ENCODE measurements around the gene ADORA2A.

Gene ADORA2A

DNA sequence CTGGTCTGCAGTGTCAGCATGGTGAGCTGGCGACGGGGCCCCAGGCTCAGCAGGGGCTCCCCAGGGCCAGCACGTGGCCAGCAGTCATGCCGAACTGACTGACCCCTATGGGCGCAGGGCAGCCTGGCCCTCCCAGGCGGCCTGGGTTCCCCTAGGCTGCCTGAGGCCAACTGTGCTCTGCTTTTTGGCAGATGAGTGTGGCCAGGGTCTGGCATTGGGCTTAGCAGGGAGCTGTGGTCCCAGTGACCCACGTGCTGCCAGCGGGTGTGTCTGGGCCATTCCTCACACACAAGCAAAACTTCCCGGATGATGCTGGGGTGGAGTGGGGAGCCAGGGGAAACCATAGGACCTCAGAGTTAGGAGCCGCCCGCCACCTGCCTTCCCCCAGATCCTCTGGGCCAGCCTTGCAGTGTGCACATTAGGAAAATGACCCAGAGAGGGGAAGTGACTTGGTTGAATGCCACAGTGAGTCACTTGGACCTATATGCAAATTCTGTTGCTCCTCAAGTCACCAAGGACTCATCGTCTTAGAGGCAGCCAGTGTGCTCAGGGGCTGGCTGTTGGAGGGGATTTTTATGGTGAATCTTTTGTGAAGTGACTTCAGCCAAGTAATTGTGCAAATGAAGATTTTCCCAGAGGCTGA lies 6.5 kb downstream of the ADORA2A start:
- DNase-seq: peak; percentile 50

DNA sequence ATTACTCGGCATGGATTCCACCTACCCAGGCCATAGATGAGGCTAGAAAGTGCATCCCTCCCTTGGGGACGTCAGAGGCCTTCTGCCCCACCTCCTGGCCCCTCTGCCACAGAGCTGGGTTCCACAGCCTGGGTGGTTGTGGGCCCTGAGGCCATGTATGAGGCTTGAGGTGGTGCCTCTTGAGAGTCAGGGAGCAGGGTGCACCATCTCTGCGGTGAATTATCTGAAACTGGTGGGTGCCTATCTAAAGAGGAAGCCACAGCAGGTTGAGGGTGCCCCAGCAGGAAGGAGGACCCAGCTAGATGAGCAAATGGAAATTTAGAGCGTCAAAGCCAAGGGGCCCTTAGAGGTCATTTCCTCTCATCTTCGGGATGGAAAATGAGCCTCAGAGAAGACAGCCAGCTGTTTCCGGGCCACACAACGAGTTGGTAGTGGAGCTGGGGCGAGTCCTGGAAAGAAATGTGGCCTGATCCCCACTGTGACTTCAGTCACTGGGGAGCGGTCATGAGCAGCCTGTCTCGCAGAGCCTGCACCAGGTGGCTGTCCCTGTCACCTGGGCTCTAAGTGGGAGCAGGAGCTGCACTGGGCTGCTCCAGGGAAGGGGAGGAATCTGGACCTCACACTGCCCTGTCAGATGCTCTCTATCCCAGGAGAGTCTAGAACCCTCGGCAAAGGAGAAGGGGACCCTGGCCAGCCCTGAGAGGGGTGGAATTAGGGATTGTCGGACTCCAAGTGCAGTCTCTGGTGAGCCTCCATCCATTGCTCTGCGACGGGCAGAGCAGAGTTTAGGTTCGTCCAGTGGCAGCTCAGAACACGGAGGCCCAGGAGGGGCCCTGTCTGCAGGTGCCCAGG lies 7.3 kb downstream of the ADORA2A start:
- DNase-seq: no peak

DNA sequence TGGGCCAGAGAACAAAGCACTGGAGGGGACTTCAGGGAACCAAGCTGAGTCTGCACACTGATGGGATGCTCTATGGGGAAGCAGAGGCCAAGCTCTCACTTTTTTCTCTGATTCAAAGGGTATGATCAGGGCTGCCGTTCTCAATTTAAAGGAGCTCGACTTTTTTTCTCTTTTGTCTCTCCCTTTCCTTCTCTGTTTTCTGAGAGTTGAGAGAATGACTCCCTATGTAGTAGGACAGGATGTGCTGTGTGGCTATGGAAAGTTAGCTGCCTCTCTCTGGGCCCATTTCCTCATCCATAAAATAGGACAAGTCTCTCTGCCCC lies 7.9 kb downstream of the ADORA2A start:
- no peak for DNase-seq

DNA sequence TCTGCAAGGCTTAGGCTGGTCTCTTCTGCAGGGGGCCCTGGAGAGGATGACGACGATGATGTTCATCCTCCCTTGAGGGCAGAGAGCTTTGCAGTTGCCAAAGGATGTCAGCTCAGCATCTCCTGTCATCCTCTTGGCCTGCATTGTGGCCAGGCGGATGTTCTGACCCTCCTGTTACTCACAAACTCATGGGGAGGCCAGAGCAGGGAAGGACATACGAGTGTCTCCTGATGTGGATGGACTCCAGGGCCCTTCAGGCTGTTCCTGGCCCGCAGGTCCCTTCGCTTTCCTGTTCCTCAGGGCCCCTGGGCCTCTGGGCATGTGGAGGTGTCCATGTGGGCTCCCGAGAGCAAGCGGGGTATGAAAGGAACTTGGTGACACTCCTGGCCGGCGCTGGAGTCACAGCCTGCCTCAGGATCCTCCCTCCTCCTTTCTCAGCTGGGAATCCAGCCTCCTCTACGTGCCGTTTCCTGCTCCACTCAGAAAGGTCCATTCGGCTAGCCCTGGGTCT lies 8.5 kb downstream of the ADORA2A start:
- DNase-seq: peak; percentile 33

DNA sequence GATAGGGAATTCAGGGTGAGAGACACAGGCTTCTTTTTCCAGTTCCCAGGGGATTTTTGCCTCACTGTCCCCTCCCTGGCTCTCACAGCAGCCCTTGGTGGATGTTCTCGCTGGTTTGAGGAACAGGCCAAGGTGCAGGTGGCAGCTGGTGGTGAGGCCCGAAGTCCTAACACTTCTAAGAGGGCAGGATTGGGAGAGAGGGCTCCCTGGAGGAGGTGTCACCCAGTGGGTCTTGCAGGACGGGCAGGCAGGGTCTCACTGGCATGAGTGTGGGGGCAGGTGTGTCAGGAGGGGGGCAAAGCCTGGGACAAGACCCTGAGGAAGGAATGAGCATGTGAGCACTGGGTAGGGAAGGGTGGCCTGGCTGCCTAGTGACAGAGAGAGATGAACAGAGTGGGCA lies 9.2 kb downstream of the ADORA2A start:
- DNase-seq: no peak

DNA sequence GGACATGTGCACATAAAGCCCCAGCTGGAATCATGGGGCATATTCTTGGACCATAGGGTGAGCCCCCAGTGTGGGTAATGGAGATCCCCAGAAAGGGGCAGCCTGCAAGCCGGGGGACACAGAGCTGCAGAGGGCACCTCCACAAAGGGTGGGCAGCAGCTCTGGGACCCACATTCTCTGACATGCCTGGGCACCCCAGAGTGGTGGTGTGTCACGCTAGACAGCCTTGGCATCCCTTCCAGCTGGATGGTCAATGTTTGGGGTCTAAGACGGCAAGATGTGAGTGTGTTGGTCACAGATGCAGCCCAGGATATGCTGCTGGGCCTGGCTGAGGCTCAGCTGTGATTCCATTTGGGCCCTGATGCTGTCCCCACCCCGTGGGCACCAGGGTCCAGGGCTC lies 9.7 kb downstream of the ADORA2A start:
- no peak for DNase-seq

DNA sequence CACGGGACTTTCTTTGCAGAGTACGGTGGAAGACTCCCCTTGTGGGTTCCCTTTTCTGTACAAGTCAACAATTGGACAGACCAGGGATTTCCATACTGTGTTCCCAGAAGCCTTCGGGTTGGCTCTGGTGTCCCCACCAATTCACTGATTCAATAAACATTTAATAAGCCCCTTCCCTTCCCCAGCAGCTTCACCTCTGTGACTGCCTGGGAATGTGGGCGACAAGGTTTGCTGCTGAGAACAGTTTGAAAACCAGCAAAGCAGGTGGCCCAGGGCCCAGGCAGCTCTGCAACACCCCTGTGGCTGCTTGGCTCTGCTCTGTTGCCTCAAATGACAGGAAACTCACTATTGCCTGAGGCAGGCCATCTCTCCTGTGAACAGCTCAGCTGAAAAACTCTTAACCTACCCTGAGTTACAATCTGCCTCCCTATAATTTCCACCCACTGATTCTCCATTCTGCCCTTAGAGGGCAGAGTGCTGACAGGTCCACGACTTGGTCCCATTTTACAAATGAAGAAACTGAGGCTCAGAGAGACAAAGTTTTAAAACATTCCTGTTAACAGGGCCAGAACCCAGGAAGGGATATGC lies 10.4 kb downstream of the ADORA2A start:
- no peak for DNase-seq

DNA sequence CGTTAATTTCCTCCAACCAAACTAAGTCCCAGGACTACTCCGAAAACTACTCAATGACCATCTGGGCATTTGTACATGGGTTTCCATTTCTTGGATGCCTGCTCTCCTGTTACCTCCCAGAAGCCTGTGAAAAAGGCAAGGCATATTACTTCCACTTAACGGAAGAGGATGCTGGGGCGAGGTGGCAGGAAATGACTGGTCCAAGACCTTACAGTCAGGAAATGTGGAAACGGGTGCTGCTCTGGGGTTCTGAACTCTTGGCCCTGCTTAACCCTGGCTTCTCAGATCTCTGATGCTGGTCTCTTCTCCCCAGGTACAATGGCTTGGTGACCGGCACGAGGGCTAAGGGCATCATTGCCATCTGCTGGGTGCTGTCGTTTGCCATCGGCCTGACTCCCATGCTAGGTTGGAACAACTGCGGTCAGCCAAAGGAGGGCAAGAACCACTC lies 12.9 kb downstream of the ADORA2A start:
- DNase-seq: no peak

DNA sequence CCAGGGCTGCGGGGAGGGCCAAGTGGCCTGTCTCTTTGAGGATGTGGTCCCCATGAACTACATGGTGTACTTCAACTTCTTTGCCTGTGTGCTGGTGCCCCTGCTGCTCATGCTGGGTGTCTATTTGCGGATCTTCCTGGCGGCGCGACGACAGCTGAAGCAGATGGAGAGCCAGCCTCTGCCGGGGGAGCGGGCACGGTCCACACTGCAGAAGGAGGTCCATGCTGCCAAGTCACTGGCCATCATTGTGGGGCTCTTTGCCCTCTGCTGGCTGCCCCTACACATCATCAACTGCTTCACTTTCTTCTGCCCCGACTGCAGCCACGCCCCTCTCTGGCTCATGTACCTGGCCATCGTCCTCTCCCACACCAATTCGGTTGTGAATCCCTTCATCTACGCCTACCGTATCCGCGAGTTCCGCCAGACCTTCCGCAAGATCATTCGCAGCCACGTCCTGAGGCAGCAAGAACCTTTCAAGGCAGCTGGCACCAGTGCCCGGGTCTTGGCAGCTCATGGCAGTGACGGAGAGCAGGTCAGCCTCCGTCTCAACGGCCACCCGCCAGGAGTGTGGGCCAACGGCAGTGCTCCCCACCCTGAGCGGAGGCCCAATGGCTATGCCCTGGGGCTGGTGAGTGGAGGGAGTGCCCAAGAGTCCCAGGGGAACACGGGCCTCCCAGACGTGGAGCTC lies 13.5 kb downstream of the ADORA2A start:
- DNase-seq: no peak

DNA sequence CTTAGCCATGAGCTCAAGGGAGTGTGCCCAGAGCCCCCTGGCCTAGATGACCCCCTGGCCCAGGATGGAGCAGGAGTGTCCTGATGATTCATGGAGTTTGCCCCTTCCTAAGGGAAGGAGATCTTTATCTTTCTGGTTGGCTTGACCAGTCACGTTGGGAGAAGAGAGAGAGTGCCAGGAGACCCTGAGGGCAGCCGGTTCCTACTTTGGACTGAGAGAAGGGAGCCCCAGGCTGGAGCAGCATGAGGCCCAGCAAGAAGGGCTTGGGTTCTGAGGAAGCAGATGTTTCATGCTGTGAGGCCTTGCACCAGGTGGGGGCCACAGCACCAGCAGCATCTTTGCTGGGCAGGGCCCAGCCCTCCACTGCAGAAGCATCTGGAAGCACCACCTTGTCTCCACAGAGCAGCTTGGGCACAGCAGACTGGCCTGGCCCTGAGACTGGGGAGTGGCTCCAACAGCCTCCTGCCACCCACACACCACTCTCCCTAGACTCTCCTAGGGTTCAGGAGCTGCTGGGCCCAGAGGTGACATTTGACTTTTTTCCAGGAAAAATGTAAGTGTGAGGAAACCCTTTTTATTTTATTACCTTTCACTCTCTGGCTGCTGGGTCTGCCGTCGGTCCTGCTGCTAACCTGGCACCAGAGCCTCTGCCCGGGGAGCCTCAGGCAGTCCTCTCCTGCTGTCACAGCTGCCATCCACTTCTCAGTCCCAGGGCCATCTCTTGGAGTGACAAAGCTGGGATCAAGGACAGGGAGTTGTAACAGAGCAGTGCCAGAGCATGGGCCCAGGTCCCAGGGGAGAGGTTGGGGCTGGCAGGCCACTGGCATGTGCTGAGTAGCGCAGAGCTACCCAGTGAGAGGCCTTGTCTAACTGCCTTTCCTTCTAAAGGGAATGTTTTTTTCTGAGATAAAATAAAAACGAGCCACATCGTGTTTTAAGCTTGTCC lies 14.3 kb downstream of the ADORA2A start:
- DNase-seq: no peak

DNA sequence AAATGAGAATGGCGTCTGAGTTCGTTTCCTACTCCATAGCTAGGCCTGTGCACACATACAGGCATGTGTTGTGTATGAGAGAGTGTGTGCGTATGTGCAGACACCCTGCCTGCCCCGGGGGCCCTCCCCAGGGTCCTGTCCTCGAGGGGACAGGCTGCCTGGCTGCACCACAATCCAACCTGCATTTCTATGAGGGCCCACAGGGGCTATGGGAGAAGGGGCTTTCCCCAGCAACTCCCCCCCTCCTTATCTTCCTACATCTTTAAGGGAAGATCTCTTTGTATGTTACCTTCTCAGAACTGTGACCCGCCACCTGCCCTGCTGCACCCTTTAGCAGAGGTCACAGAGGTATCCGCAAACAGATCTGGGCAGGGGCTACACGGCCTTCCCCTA lies 14.9 kb downstream of the ADORA2A start:
- DNase-seq: no peak

DNA sequence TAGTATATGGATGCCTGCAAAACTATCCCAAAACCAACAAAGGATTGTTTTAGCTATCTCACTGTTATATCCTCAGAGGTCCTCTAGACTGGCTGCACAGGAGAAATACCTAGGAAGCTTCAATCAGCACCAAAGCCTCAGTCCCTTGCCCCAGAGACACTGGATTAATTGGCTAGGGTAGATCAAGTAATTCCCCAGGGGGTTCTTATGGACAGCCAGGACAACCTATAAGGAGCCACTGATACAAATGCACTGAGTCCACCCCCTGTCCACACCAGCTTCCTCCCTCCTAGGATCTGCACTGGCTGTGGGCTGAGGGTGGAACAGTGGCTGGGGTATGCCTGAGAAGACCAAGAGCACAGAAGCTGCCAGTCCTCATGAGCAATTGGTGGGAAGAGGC lies 16.3 kb downstream of the ADORA2A start:
- DNase-seq: no peak

DNA sequence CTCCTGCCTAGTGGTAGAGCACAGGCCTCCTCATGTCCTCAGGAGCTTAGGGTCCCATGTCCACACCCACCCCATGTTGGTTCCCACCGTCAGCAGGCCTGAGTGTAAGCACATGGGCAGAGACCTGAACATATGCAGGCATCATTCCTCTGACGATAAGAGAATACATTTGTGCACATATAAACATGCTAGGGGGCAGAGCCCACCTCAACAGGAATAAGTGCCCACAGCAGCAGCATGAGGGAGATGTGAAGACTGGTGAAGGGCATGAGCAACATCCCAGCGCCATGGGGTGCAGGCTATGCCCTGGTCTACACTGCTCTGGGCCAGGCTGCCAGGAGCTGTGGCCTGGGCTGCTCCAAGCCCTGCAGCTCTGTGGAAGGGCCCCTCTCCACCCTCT lies 16.9 kb downstream of the ADORA2A start:
- DNase-seq: no peak

DNA sequence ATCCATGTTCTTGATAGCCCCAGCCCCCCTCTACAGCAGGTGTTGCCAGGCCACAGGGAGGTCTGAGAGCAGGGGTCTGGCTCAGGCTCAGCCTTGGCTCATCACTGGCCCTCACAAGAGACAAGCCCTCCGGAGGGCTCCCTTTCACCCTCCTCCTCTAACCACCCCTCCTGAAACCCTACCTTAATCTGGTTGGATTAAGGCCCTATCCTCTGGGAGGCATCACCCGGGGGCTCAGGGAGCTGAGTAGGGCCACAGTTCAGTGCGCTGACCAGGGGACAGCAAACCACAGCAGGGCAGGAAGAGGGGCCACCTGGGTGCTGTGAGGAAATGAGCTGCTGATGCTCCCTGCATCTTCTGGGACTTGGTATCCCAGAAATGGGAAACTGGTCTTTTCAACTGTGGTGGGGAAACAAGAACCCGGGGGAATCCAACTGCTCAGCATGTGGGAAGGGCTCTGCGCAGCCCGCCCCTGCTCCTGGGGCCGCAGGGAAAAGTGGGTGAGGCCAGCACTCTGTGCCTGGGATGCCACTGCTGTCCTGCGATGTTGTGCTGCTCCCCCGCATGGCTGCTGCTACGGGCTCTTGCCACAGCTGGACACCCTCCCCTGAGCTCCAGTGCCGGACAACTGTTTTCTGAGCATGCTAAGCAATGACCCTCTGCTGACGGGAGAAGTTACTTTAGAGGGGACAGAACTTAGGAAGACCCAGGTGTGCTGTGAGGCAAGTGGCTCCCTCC lies 17.5 kb downstream of the ADORA2A start:
- DNase-seq: no peak

DNA sequence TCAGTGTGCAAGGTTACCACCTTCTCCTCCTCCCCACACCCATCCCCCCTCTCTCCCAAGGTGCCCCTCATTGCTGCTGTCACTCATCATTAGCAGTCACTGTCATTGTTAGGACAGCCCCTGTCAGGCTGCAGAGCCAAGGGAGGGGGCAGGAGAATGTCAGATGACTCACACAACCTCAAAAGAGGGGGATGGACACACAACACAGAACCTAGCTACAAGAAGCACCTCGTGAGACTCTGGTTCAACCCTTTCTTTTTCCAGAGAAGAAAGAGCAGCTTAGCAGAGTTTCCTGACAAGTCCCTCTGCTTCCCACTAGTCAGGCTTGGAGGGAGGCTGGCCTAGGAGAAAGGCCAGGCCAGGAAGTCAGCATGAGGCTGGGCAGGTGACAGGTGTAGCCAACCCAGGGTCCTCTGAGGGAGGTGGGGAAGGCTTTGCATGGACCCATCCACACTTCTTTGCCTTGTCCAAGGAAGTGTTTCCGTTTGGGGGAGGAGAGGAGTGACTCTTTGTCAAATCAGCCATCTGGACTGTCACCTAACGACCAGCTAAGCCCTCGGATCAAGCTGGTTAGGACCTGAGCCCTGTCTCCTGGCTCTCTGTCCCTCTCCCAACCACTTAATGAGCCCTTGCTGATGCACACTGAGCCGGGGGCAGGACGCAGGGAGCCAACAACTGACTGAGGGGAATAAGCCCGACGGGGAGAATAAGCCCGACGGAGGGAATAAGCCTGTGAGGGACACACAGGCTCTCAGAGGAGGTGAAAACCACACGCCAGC lies 18.3 kb downstream of the ADORA2A start:
- DNase-seq: no peak

DNA sequence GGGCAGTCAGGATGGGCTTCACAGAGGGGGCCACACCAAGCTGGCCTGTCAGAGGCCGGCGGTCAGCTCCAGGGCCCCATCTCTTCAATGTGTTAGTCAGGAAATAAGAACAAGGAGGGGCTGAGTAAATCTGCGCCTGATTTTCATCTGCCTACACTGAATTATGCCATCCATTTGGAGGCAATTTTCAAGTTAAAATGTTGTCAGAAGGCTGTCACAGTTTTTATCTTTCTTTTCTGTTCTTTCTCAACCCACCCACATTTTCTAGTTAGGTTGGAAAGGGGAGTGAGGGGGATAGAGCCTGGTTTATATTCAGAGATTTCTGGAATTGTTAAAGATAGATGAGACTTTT lies 18.8 kb downstream of the ADORA2A start:
- no peak for DNase-seq

DNA sequence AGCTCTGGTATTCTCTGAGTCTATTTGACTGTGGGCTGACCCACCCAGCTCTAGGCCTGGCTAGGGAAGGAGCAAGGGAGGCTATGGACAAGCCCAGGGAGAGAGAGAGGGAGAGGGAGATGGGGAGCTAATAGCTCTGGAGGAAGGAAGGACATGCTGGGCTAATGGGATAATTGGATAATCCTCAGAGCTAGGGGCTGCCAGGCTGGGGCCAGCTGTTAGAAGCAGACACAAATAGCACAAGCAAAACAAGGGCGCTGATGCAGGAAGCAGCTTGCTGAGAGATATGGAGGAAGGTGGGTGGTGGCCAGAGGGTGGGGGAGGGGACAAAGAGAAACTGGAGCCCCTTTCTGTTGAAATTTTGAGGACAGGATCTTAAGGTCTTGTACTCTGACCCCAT lies 23.2 kb downstream of the ADORA2A start:
- DNase-seq: no peak

DNA sequence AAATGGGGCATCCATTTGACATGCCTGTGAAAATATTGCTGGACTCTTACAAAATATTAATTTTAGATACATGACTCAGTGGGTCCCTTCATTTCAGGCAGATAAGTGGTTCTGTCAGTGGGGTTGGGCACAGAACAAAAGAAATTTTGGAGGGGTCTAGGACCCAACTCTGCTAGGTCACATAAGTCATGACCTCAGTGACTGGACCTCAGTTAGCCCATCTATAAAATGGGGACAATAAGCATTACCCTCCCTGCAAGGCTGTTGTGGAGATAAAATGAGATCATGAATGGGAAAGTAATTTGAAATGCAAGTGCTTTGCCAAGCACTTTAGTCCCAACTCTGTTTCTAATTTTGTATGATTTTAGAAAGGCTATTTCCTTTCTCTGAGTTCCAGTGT lies 23.8 kb downstream of the ADORA2A start:
- no peak for DNase-seq

DNA sequence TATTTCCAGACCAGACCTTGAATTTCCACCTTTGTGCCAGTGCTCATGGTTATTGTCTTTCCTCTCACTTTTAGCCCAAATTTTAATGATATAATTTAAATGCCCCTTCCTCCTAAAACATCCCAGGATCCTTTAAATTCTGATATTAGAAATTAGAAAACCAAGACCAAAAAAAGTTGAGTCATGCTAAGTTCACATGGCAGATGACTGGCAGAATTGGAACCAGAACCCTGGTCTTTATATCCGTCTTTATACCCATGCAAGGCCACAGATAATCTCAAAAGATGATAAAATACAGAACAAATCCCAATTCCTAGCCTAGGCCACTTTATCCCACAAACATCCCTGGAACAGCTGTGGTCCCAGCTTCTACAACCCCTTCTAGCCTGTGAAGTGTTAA lies 26.5 kb downstream of the ADORA2A start:
- DNase-seq: no peak

DNA sequence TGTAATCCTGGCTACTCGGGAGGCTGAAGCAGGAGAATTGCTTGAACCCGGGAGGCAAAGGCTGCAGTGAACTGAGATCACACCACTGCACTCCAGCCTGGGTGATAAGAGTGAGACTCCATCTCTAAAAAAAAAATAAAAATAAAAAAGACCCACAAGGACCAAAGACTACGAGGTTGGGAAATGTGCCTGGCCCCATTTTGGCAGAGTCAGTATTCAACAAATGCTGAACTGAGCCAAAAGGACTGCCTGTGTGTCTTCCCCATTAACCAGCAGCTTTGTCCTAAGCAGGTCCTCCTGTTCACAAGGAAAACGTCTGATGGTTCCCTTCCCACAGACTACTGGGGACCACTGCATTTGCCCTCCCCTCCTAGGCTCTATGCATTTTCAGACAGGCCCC lies 27.6 kb downstream of the ADORA2A start:
- DNase-seq: no peak

All from fibroblast of skin of right quadriceps (primary cell).